Erythroblast (primary cell): ENCODE results near the gene RGS5.

Experiments used
- DNase-seq, 2 experiments: peaks; one replicate each; lab custom pipeline; 2025; lab: John Stamatoyannopoulos, UW
- GATA1 ChIP-seq: IDR thresholded peaks from 2 replicates; pipeline ENCODE4 v1.6.1; 2011; ENCODE audit warnings: low read depth, mild to moderate bottlenecking, control low read depth, low read length, moderate library complexity
- POLR2A ChIP-seq: IDR thresholded peaks from 2 replicates; pipeline ENCODE4 v1.6.1; 2011; ENCODE audit warnings: mild to moderate bottlenecking, low read length

The RGS5 gene

GRCh38 chr1:163171826-163172225 lies 30.9 kb downstream of the RGS5 start:
- TF ChIP-seq POLR2A = no peak
- TF ChIP-seq GATA1 = no peak
- DNase-seq = no peak

- no peak for DNase-seq
- no peak for TF ChIP-seq POLR2A
- no peak for TF ChIP-seq GATA1
Measured at GRCh38 chr1:163170975-163171676, 31.6 kb downstream of the RGS5 start.

- TF ChIP-seq GATA1 = no peak
- DNase-seq = no peak
Measured at GRCh38 chr1:163170331-163170730, 32.4 kb downstream of the RGS5 start.

- TF ChIP-seq GATA1 = no peak
- TF ChIP-seq POLR2A = no peak
- no peak for DNase-seq
Measured at GRCh38 chr1:163169553-163169952, 33.2 kb downstream of the RGS5 start.

- DNase-seq = no peak
- TF ChIP-seq POLR2A (no peak), GATA1 (no peak)
Measured at GRCh38 chr1:163168053-163168452, 34.7 kb downstream of the RGS5 start.

GRCh38 chr1:163166886-163167555 lies 35.7 kb downstream of the RGS5 start:
- no peak for DNase-seq
- TF ChIP-seq GATA1 (no peak), POLR2A (no peak)

- DNase-seq = no peak
- TF ChIP-seq POLR2A (no peak), GATA1 (no peak)
Measured at GRCh38 chr1:163165119-163165518, 37.6 kb downstream of the RGS5 start.

- no peak for TF ChIP-seq POLR2A
- no peak for TF ChIP-seq GATA1
- no peak for DNase-seq
Measured at GRCh38 chr1:163163881-163164582, 38.7 kb downstream of the RGS5 start.

GRCh38 chr1:163163163-163163562 lies 39.6 kb downstream of the RGS5 start:
- DNase-seq = no peak
- TF ChIP-seq POLR2A (no peak), GATA1 (no peak)

GRCh38 chr1:163162381-163162914 lies 40.3 kb downstream of the RGS5 start:
- no peak for TF ChIP-seq GATA1
- TF ChIP-seq POLR2A = no peak
- DNase-seq = no peak

- DNase-seq = no peak
Measured at GRCh38 chr1:163161841-163162240, 40.9 kb downstream of the RGS5 start.

GRCh38 chr1:163161337-163161736 lies 41.4 kb downstream of the RGS5 start:
- TF ChIP-seq POLR2A = no peak
- no peak for TF ChIP-seq GATA1
- no peak for DNase-seq

More at GRCh38 chr1:163161841-163162240, 40.9 kb downstream of the RGS5 start:
- TF ChIP-seq GATA1 (no peak), POLR2A (no peak)

- no peak for DNase-seq
- TF ChIP-seq POLR2A = no peak
- TF ChIP-seq GATA1 = no peak
Measured at GRCh38 chr1:163155606-163156005, 47.1 kb downstream of the RGS5 start.

- TF ChIP-seq GATA1 (no peak), POLR2A (no peak)
- DNase-seq = no peak
Measured at GRCh38 chr1:163148911-163149310, 53.8 kb downstream of the RGS5 start.
